Measurements from ENCODE around the gene GATA2.

GATA2 gene

GRCh38 chr3:128436214-128436613, 56.8 kb downstream of the GATA2 start:
- Histone ChIP-seq H2AFZ (ENCODE audit: low read length) (no peak overlapping the region), H3K79me2 (ENCODE audit: insufficient read depth, low read length) (no peaks in the 10 kb centered on the region), H3K9me2 (replicated peaks; ENCODE audit: low read depth, low read length) (no peaks in the 10 kb centered on the region), H3F3A (ENCODE audit: low read depth) (no peaks in the 10 kb centered on the region), H3K27me3 (ENCODE audit: insufficient read depth, low read length, poor library complexity, severe bottlenecking) (no peaks in the 10 kb centered on the region), H3K4me3 (ENCODE audit: low read length, poor library complexity, severe bottlenecking) (no peak overlapping the region), H4K20me1 (ENCODE audit: insufficient read depth, low read length, poor library complexity, severe bottlenecking) (no peaks in the 10 kb centered on the region), H3K9ac (ENCODE audit: low read depth, low read length, poor library complexity, severe bottlenecking) (no peak overlapping the region), H3K4me1 (ENCODE audit: insufficient read depth, low read length, poor library complexity, severe bottlenecking) (no peaks in the 10 kb centered on the region), H3K9me3 (ENCODE audit: insufficient read depth, low read depth, low read length) (no peaks in the 10 kb centered on the region), H3K4me2 (ENCODE audit: low read depth, low read length, poor library complexity, severe bottlenecking) (no peak overlapping the region), H3K36me3 (ENCODE audit: insufficient read depth, low read length) (no peaks in the 10 kb centered on the region)
- no peak for TF ChIP-seq EZH2phosphoT487 (IDR thresholded peaks at IDR 0.05; ENCODE audit: borderline replicate concordance)
- no peak for TF ChIP-seq CTCF (conservative IDR thresholded peaks at IDR 0.05; ENCODE audit: low read length)

- Histone ChIP-seq H3K9me3 (ENCODE audit: insufficient read depth, low read depth, low read length) (no peaks in the 10 kb centered on the region), H2AFZ (ENCODE audit: low read length) (no peak overlapping the region), H3K36me3 (ENCODE audit: insufficient read depth, low read length) (no peaks in the 10 kb centered on the region), H3K4me3 (ENCODE audit: low read length, poor library complexity, severe bottlenecking) (no peak overlapping the region), H3K4me1 (ENCODE audit: insufficient read depth, low read length, poor library complexity, severe bottlenecking) (no peaks in the 10 kb centered on the region), H3F3A (ENCODE audit: low read depth) (no peaks in the 10 kb centered on the region), H3K9ac (ENCODE audit: low read depth, low read length, poor library complexity, severe bottlenecking) (no peak overlapping the region), H3K9me2 (replicated peaks; ENCODE audit: low read depth, low read length) (no peaks in the 10 kb centered on the region), H3K27me3 (ENCODE audit: insufficient read depth, low read length, poor library complexity, severe bottlenecking) (no peaks in the 10 kb centered on the region), H3K4me2 (ENCODE audit: low read depth, low read length, poor library complexity, severe bottlenecking) (no peak overlapping the region), H3K79me2 (ENCODE audit: insufficient read depth, low read length) (no peaks in the 10 kb centered on the region), H4K20me1 (ENCODE audit: insufficient read depth, low read length, poor library complexity, severe bottlenecking) (no peaks in the 10 kb centered on the region)
- TF ChIP-seq CTCF (conservative IDR thresholded peaks at IDR 0.05; ENCODE audit: low read length) (no peak), EZH2phosphoT487 (IDR thresholded peaks at IDR 0.05; ENCODE audit: borderline replicate concordance) (no peak)
These were observed 57.4 kb downstream of the GATA2 start for GRCh38 chr3:128435561-128435960.

GRCh38 chr3:128435058-128435457, 57.9 kb downstream of the GATA2 start:
- Histone ChIP-seq H2AFZ (ENCODE audit: low read length) (no peak overlapping the region), H3K4me3 (ENCODE audit: low read length, poor library complexity, severe bottlenecking) (no peak overlapping the region), H3K4me1 (ENCODE audit: insufficient read depth, low read length, poor library complexity, severe bottlenecking) (no peaks in the 10 kb centered on the region), H3K9me2 (replicated peaks; ENCODE audit: low read depth, low read length) (no peaks in the 10 kb centered on the region), H3K9me3 (ENCODE audit: insufficient read depth, low read depth, low read length) (no peaks in the 10 kb centered on the region), H3K79me2 (ENCODE audit: insufficient read depth, low read length) (no peaks in the 10 kb centered on the region), H3K36me3 (ENCODE audit: insufficient read depth, low read length) (no peaks in the 10 kb centered on the region), H4K20me1 (ENCODE audit: insufficient read depth, low read length, poor library complexity, severe bottlenecking) (no peaks in the 10 kb centered on the region), H3K4me2 (ENCODE audit: low read depth, low read length, poor library complexity, severe bottlenecking) (no peak overlapping the region), H3F3A (ENCODE audit: low read depth) (no peaks in the 10 kb centered on the region), H3K27me3 (ENCODE audit: insufficient read depth, low read length, poor library complexity, severe bottlenecking) (no peaks in the 10 kb centered on the region), H3K9ac (ENCODE audit: low read depth, low read length, poor library complexity, severe bottlenecking) (no peak overlapping the region)
- TF ChIP-seq CTCF (conservative IDR thresholded peaks at IDR 0.05; ENCODE audit: low read length) (no peak), EZH2phosphoT487 (IDR thresholded peaks at IDR 0.05; ENCODE audit: borderline replicate concordance) (no peak)

All from Loucy (cell line).